ENCODE measurements around the gene CP. TPM values are rescaled to one million over a fixed set of nuclear protein-coding genes. Genes with fewer than 3 reads are reported as not detected.

Gene CP
- total and polyA plus RNA-seq, 2 experiments from 2014 or later = 2.8 to 3.6 TPM

DNA sequence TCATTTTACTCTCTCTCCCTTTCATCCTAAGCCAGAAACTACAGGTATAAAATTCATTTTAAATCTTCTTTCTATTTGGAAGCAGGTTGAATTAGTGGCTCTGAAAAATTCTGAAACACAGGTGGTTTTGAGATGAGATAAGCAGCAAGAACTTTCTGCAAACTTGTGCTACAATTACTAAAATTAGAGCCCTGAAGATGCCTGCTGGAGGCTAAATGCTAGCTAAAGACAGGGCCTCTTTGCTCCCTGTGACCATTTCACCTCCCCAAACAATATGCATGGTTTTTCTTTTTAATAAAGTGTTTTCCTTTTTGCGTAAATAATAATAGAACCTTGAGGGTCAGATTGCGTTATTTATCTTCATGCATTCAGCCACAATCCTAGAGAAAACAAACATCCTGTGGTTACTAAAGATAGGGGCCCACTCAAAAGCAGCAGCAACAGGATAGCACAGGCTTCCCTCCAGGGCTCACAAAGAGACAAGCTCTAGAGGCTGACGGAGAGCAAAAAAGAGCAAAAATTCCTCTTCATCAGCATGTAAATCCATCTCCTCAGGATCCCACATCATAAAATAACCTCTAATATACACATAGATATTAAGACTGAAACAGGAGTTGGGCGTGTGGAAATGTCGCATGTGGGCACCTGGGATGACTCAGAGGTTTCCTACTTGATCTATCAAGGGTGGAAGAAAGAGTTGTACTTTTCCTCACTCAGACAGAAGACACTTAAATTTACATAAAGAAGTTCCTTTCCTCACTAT is 26.5 kb upstream of the CP start:
- Histone ChIP-seq H3K36me3 (ENCODE audit: insufficient read depth) (no peaks in the 10 kb centered on the region), H3K27ac (ENCODE audit: low read depth) (peak overlapping the region; percentile 3; the same call in 1 of the 2 replicates), H3K4me2 (peak overlapping the region; percentile 63), H3K9me2 (ENCODE audit: insufficient read depth) (no peaks in the 10 kb centered on the region; the same call in 1 of the 2 replicates), H3K79me2 (replicated peaks; ENCODE audit: insufficient read depth) (no peaks in the 10 kb centered on the region), H3K27me3 (ENCODE audit: insufficient read depth) (peaks cover 31% of the 10 kb centered on the region), H3F3A (replicated peaks; ENCODE audit: low read depth) (no peaks in the 10 kb centered on the region), H3K4me3 (no peak overlapping the region), H3K4me1 (ENCODE audit: insufficient read depth) (peaks cover 52% of the 10 kb centered on the region), H4K20me1 (replicated peaks; ENCODE audit: insufficient read depth) (no peaks in the 10 kb centered on the region), H2AFZ (no peak overlapping the region)
- TF ChIP-seq NANOG (IDR thresholded peaks at IDR 0.05; ENCODE audit: borderline replicate concordance) = peak; percentile 31; the same call in 1 of the 2 replicates
- no peak for TF ChIP-seq EZH2 (IDR thresholded peaks at IDR 0.05; ENCODE audit: low read depth, unreplicated experiment)
- no peak for TF ChIP-seq STAT1 (IDR thresholded peaks at IDR 0.05; ENCODE audit: unreplicated experiment)
- TF ChIP-seq, protein P1, sequence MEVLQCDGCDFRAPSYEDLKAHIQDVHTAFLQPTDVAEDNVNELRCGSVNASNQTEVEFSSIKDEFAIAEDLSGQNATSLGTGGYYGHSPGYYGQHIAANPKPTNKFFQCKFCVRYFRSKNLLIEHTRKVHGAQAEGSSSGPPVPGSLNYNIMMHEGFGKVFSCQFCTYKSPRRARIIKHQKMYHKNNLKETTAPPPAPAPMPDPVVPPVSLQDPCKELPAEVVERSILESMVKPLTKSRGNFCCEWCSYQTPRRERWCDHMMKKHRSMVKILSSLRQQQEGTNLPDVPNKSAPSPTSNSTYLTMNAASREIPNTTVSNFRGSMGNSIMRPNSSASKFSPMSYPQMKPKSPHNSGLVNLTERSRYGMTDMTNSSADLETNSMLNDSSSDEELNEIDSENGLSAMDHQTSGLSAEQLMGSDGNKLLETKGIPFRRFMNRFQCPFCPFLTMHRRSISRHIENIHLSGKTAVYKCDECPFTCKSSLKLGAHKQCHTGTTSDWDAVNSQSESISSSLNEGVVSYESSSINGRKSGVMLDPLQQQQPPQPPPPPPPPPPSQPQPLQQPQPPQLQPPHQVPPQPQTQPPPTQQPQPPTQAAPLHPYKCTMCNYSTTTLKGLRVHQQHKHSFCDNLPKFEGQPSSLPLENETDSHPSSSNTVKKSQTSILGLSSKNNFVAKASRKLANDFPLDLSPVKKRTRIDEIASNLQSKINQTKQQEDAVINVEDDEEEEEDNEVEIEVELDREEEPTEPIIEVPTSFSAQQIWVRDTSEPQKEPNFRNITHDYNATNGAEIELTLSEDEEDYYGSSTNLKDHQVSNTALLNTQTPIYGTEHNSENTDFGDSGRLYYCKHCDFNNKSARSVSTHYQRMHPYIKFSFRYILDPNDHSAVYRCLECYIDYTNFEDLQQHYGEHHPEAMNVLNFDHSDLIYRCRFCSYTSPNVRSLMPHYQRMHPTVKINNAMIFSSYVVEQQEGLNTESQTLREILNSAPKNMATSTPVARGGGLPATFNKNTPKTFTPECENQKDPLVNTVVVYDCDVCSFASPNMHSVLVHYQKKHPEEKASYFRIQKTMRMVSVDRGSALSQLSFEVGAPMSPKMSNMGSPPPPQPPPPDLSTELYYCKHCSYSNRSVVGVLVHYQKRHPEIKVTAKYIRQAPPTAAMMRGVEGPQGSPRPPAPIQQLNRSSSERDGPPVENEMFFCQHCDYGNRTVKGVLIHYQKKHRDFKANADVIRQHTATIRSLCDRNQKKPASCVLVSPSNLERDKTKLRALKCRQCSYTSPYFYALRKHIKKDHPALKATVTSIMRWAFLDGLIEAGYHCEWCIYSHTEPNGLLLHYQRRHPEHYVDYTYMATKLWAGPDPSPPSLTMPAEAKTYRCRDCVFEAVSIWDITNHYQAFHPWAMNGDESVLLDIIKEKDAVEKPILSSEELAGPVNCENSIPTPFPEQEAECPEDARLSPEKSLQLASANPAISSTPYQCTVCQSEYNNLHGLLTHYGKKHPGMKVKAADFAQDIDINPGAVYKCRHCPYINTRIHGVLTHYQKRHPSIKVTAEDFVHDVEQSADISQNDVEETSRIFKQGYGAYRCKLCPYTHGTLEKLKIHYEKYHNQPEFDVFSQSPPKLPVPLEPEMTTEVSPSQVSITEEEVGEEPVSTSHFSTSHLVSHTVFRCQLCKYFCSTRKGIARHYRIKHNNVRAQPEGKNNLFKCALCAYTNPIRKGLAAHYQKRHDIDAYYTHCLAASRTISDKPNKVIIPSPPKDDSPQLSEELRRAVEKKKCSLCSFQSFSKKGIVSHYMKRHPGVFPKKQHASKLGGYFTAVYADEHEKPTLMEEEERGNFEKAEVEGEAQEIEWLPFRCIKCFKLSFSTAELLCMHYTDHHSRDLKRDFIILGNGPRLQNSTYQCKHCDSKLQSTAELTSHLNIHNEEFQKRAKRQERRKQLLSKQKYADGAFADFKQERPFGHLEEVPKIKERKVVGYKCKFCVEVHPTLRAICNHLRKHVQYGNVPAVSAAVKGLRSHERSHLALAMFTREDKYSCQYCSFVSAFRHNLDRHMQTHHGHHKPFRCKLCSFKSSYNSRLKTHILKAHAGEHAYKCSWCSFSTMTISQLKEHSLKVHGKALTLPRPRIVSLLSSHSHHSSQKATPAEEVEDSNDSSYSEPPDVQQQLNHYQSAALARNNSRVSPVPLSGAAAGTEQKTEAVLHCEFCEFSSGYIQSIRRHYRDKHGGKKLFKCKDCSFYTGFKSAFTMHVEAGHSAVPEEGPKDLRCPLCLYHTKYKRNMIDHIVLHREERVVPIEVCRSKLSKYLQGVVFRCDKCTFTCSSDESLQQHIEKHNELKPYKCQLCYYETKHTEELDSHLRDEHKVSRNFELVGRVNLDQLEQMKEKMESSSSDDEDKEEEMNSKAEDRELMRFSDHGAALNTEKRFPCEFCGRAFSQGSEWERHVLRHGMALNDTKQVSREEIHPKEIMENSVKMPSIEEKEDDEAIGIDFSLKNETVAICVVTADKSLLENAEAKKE (CRISPR knock-in tag; IDR thresholded peaks at IDR 0.05) = no peak
- ATAC-seq (peak; percentile 88), DNase-seq (ENCODE audit: low spot score) (peak; percentile 49)
- H3K4me1 Mint-ChIP-seq = peaks cover 52% of the 10 kb centered on the region
- peak overlapping the region; percentile 3; the same call in 2 of the 3 replicates for H3K4me3 Mint-ChIP-seq
- H3K27me3 Mint-ChIP-seq (ENCODE audit: insufficient read depth, low read depth, poor library complexity) = peaks cover 14% of the 10 kb centered on the region
- peaks cover 2% of the 10 kb centered on the region; the same call in 1 of the 3 replicates for H3K36me3 Mint-ChIP-seq (ENCODE audit: low read depth)
- peak overlapping the region; percentile 38; the same call in 1 of the 2 replicates for H3K27ac Mint-ChIP-seq
- H3K9me3 Mint-ChIP-seq = no peaks in the 10 kb centered on the region; the same call in 1 of the 3 replicates
